HG02852 (cell line): ENCODE measurements around the gene PIK3CG.
A peak's percentile ranks its signal among the peaks of the same experiment; 100 is the strongest.
"Not testable (repeated sequence)": the region's sequence is repeated elsewhere in the genome, so short reads cannot be mapped to it uniquely, and the experiment has no call there.

Experiments used
- ATAC-seq: cut with Tn5 transposase; IDR thresholded peaks from one replicate; pipeline ENCODE4 v1.9.1; 2021; ENCODE audit warnings: mild to moderate bottlenecking, moderate library complexity; ENCODE audit not compliant: unreplicated experiment

PIK3CG gene

GRCh38 chr7:106936236-106936635, 71.2 kb downstream of the PIK3CG start:
- ATAC-seq, result no peak

DNA sequence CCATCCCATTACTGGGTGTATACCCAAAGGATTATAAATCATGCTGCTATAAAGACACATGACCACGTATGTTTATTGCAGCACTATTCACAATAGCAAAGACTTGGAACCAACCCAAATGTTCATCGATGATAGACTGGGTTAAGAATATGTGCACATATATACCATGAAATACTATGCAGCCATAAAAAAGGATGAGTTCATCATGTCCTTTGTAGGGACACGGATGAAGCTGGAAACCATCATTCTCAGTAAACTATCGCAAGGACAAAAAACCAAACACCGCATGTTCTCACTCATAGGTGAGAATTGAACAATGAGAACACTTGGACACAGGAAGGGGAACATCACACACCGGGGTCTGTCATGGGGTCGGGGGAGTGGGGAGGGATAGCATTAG, 73.0 kb downstream of the PIK3CG start:
- ATAC-seq, result not testable (repeated sequence)

DNA sequence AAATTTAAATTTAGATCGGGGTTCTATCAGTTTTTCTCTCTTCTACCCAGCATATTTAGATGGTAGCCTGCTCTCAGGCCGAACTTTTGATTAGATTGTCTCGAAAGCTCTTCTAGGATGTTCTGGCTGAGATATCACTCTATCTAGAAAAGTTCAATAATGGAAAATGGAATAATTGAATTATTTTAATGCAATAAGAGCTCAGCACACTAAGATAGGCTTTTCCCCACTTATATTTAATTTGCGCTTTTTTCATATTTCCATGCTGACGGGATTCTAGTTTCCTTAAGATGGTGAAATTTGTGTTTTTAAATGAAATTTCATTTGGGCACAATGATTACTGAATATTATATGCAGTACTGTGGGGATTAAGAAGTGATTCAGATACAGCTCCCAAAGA, 73.7 kb downstream of the PIK3CG start:
- no peak for ATAC-seq

DNA sequence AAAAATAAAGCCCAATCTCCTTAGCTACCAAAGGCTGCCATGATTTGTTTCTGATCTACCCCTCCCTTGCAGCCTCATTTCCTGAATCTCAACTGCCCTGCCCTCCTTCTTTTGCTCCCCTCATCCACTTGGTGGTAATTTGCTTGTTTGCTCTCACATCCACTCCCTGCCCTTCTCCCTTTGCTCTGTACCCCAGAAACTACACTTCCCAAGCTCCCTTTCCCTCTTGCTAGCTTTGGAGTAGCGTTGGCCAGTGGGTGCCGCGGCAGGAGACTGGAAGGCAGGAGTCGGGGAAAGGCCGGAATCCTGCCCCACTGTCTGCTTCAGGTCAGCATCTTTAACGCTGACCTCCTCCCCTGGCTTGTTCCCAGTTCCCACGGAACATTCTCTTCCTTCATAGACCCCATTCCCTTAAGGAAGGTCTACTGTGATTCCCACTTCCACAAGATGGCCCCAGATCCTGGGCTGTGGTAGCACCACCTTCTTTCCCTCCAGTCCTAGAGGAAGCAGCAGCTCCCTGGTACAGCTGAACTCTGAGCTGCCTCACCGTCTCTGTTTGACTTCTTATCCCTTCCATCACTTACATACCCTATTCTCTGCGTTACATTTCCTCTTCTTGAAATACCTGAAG, 79.1 kb downstream of the PIK3CG start:
- ATAC-seq, result no peak

DNA sequence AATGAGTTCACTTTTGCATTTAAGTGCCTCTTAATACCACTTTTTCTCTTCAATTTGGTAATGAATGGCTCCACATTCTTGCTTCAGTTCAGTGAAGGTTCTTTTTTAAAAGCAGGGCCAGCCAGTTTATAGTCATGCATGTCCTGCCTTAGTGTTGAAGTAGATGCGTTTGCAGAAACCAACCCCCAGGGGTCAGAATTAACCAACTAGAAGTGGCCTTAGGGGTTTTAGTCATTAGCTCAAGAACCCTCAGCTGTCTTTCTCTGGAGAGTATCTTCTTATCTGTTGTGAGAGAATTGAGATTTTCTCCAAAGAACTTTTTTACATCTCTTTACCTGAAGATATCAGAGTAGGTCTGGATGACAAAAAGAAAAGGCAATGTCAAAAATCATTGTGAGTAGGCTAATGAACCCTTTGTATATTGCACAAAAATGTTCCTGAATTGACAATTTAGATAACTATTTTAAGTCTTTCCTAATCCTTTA, 82.2 kb downstream of the PIK3CG start:
- ATAC-seq, result peak; percentile 52

GRCh38 chr7:106952001-106952657, 87.0 kb downstream of the PIK3CG start:
- ATAC-seq, result no peak

GRCh38 chr7:106952658-106953231, 87.7 kb downstream of the PIK3CG start:
- ATAC-seq, result no peak

DNA sequence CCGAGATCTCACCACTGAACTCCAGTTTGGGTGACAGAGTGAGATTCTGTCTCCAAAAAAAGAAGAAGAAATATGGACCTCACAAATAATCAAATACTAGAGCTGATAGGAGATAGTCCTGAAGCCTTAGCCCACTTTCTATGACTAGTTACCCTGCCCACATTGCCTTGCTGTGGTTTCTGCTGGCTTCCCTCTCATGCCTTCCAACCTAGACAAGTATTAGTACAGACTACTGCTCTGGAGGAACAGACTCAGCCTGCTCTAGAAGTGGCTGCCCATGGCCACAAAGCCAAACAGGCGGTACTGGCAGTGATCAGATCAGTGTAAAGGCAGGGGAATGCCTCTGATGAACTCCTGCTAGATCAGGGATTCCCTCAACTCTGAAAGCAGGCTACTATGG, 89.8 kb downstream of the PIK3CG start:
- ATAC-seq, result no peak

- ATAC-seq, result not testable (repeated sequence)
Observed at GRCh38 chr7:106955857-106956256, 90.8 kb downstream of the PIK3CG start.
